GM19099 (cell line): ENCODE data around the gene SLC31A2.

Experiments used
- POLR2A ChIP-seq: IDR thresholded peaks from 3 replicates; pipeline ENCODE4 v1.6.1; 2011; ENCODE audit warnings: low read depth; ENCODE audit not compliant: insufficient read length; ENCODE audit errors: extremely low read depth

SLC31A2 gene, protein sequence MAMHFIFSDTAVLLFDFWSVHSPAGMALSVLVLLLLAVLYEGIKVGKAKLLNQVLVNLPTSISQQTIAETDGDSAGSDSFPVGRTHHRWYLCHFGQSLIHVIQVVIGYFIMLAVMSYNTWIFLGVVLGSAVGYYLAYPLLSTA

DNA sequence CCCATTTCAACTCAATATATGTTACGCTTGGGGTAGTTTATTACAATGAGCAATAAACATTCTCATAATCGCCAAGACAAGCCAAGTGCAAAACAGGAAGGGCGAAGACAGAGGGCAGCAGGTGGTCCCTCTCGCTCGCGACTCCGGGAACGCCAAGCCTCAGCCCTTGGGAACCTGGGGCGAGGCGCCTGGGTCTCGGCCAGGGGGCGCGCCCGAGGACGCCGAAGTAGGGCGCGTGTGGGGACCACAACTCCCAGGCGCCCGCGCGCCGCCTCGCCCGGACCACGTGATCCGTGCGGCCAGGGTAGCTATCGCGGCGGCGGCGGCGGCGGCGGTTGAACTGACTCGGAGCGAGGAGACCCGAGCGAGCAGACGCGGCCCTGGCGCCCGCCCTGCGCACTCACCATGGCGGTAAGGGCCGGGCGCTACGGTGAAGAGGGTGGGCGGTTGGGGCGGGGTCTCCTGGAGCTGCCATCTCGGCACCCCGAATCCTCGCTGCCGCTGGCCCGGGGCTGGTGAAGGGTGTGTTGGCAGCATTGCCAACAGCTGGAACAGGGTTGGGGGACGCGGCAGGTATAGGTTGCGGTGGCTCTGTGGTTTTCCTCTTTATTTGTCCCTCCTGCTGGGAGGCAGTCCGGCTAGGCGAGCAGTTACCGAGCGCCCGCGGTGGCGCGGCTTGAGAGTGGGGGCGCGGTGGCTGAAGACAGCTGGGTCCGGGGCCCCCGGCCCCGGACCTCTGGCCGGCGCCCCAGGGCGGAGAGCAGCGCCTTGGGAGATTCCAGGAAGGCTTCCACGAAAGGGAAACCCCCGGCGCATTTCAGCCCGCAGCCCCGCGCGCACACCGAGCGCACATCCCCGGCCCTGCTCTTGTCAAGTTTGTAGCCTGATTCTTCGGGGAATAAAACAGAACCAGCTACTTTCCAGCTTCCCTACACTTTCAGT is at the start of gene SLC31A2:
Gene SLC31A2 (plus strand): TSS at position 338 of the 942 bp plus-strand sequence. CDS start 68 bp downstream, at position 406.
- peak; percentile 53 for TF ChIP-seq POLR2A

DNA sequence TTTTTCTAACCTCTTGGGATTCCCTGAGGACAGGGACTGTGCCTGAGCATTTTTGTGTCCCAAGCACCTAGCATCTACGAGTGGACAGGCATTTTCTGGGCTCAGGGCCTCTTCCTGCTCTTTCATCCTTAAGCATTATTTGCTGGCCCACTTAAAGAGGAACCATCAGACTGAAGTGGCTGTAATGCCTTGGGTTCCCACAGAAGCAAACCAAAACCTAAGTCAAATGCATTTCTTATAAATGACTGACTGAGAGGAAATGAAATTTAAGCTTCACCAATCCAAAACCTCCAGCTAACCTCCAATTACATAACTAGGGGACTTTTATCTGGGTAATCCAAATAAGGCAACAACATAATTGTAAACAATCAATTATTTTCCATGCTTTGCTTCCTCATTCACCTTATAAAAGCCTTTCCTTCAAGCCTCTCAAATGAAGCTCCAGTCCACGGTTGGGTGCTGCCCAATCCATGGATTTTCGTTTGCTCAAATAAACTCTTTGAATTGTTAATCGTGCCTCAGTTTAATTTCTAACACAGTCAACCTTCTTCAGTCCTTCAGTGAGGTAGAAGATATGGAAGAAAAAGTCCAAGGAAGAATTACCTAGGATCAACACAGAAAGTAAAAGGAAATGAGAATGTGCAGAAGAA is 25.3 kb upstream of the SLC31A2 start:
- TF ChIP-seq POLR2A = no peak

DNA sequence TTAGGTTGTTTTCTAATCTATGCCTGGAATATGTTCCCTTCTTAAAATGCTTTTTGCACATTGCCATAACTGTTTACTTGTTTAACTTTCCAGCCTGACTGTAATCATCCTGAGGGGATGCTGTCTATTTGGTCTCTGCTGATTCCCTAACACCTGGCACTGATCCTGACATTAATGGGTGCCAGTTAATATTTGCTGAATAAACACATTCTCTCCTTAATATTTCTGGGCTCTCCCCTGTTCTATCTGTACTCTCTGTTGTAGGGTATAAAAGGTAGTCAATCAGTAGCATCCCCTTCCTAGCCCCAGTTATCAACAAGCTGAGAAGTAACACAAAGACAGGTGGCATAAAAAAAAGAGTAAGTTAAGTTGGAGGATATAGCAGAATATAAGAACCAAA is 21.3 kb upstream of the SLC31A2 start:
- TF ChIP-seq POLR2A = no peak

DNA sequence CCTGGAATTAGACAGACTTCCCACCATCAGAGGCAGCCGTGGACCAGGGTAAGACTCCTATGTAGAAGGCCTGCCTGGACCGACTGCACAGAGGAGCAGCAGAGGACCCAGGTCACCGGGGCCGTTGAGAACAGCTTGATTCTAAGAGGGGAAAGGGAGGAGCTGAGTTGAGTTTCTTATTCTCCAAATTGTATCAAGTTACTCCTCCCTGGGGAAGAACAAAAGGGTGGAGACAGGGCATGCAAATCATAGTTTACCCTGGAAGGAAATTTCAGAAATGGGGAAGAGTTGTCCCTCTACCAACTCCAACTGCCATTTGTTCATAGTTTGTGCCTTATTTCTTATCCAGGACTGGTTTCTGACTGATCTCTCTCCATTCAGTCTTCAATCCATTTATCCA is 20.9 kb upstream of the SLC31A2 start:
- no peak for TF ChIP-seq POLR2A

DNA sequence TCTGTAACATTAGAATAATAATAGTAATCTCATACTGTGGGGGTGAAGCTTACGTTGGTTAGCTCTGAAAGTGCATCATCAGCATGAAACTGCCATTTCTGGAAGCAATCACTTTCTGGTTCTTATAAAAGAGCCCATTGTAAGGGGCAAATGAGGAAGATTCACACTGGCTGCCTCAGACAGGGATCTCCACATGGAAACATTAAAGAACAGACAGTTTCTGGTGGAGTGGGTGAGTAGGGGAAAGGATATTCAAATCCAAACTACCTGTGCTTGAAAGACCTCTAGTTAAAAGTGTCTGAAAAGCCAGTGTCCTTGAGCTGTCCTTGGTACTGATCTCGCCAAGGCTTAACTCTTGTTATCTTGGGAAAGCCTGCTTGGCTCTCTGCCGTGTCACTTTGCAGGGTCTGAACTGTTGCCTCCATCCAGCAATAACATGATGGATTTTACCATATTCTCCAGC is 19.1 kb upstream of the SLC31A2 start:
- no peak for TF ChIP-seq POLR2A

DNA sequence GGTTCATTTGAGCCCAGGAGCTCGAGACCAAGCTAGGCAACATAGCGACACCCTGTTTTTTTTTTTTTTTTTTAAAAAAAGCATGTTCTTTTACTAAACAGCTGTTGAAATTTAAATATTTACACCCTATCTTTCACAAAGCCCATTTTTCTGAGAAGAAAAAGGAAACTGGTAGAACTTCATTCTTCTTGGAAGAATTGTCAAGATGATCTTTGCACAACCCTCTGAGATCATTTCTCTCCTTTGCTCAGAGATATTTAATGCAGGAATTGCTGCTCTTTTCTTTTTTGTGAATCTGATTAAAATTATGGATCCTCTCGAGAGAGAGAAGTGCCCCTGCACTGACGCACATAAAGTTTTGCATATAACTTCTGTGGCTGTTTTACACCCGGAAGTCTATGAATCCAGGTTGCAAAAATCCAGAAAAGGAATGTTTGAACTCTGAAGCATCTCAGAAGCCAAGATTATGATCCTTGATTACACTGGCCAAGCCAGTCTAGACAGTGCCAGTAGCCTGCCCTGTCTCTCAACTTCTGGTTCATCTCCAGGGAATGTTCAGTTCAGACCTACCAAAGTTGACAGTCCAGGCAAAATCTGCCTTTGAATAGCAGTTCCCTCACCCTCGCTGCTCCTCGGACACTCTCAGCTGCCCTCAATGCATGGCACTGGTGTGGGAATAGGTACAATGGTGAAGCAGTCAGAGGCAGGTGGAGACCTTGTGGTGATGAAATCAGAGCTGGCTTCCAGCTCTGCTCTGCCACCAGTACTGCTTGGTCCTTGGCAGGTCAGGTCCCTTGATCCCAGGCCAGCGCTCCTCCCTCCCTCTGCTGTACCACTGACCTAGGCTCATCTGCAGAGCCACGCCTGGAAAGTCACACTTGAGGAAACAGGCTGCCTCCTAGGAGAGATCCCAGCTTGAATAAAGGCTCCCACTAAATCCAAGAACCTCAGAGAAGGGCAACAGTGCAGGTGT is 13.3 kb upstream of the SLC31A2 start:
- no peak for TF ChIP-seq POLR2A

DNA sequence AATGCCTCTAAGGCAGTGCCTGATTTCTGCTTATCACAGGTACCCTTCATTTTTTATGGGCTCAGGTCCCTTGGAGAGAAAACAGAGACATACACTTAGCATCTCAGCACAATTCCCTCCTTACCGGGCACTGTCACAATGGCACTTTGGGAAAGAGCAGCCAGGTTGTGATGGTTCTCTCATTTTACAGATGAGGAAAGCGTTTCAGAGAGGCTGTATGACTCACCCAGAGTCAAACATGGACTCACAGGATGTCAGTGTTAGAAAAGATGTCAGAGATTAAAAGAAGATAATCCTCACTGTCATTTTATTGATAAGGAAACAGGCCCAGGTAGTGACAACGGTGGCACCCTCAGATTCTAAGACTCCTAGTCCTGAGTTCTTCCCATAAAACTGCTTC is 12.0 kb upstream of the SLC31A2 start:
- TF ChIP-seq POLR2A = no peak

DNA sequence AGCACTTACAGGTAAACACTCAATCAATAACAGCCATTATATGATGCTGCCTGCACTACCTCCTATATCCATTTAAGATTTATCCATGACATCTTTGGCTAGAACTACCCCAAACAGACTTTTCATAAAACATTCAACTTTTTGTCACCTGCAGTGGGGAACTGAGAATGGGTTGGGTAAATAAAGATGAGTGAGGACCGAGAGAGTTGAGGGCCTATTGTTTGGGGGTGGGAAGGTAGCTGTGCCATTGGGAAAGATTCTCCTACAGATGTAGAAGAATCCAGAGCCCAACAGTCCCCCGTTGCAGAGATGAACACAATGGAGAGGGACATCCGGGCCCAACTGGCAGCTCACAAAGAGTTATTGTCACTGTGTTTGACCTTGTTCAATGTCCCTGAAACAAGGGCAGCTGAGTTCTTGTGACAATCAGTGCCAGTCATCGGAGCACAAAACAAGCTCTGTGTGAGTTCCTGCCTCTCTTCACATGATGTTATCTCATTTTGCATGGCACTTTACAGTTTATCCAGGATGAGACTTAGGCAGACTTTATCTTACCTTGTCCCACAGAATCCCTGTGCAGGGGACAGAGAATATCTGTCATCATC is 11.5 kb upstream of the SLC31A2 start:
- TF ChIP-seq POLR2A = no peak

DNA sequence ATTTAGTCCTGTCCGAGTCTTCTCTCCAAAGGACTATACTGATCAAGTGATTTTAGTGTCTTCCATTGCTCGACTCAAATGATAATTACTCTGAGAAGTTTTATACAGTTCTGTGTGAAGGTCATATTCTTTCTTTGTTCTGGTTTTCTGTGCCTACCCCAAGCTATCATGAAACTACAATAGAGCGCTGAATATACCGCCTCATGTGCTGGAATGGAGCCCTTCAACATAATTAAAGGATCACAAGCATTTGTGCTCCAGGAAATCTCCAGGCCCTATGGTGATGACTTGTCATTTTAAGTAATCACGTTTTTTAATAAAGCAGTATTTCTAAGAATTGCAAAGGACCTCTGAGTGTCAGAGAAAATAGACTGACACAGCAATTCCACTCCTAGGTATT is 10.9 kb upstream of the SLC31A2 start:
- no peak for TF ChIP-seq POLR2A

DNA sequence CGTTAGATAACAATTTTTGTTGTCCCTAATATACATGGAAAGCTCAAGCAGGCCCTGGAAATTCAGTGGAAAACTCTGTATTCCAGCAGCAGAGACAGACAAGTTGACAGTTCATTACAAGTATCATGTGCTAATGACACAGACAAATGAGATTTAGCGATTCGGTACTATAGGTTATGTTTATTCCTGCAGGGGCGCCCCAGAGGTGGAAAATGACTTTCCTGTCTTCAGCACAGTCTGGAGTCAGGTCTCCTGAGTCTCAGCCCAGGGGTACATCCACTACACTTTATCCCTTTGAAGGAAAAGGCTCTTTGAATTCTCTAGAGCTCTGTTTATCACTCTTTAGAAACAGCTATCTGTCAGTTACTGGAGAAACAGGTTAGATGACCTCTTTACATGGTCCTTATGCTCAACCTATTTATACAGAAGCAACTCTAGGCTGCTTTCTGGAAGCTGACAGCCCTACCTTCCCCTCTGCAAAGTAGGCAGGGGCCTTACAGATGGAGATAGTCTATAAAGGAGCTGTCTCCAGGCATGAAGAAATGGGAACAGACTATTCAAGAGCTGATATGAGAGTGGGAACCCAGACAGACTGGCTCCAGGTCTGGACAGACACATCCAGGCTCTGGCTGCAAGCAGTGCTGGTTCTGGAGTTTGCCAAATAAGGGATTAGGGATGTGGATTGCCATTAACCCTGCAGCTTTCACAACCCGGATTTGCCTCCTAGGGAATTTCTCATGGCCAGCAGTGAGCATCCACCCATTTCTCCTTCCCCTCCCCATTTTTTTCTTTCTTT is 7.2 kb upstream of the SLC31A2 start:
- TF ChIP-seq POLR2A = no peak

DNA sequence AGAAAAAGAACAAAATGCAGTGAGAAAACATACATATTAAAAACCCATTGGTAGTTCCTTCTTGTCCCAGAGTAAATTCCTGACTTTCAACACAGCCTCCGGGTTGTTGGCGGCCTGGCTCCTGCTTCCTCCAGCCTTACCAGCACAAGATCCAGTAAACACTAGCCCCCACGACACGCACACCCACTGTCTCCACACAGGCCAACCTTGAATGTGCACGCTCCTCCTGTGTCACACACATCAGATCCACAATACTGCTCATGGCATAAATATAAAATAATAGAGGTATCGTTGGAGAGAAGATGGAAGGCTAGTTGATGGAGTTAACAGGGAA is 2.5 kb upstream of the SLC31A2 start:
- no peak for TF ChIP-seq POLR2A

DNA sequence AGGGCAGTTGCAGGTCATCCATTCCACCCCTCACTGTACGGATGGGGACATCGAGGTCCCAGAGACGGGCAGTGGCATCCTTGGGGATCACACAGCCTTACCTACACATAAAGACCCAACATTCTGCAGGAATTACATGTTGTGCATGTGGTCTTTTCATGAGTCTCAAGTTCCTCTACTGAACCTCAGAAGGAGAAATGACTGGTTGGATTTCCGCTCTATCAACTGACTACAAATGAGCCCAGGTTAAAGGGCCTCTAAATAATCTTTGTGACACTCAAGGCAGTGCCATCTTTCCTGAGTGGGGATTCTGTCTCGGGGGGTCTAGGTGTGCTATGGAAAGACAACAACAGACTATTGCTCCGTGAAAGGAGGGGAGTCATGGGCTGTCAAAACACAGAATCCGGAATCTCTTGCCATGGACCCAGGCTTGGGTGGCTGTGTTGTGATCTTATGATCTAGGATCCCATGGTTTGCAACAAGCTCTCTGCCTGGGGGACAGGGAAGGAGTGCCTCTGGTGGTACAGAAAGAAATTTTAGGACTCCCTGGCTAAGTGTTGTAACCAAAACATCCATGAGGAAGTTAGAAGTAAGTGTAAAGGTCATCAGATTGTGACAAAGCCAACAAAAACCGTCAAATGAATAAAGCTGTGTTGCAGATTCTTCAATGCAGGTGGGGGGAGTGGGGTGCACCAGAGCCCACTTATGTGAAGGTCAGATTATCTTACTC is 1.9 kb upstream of the SLC31A2 start:
- TF ChIP-seq POLR2A = no peak
